AG10803 (cell line): ENCODE results near the gene NUTM1.

Experiments used
- DNase-seq: peaks from one replicate; pipeline ENCODE4 v3.0.0; 2010; ENCODE audit warnings: low read depth
- H3K4me3 ChIP-seq: 2 replicates; pipeline ENCODE4 v1.5.1; 2011; ENCODE audit warnings: mild to moderate bottlenecking, low read length, control low read depth
- TF ChIP-seq, protein P1 (sequence below): conservative IDR thresholded peaks from 2 replicates; pipeline ENCODE4 v1.5.1; 2011; ENCODE audit warnings: mild to moderate bottlenecking, low read length, control low read depth, inconsistent platforms

The NUTM1 gene

DNA sequence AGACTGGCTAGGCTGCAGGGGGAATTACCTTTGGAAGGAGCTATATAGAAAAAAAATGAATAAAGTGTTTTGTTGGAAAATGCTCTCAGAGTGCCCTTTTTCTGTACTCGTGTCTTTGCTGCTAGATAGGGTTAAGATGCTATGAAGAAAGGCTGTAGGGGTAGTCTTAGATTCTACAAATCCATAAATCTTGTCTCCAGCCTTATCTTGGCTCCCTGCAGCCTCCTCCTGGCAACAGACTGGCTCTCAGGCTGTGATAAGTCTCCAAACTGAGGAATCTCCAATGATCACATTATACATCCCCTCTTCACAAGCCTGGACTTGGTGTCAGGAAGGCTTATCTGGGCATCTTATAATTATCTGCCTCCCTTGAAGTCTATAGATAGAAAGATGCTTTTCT lies 14.5 kb downstream of the NUTM1 start:
- H3K4me3 ChIP-seq, result no peak overlapping the region
- TF ChIP-seq, protein P1, sequence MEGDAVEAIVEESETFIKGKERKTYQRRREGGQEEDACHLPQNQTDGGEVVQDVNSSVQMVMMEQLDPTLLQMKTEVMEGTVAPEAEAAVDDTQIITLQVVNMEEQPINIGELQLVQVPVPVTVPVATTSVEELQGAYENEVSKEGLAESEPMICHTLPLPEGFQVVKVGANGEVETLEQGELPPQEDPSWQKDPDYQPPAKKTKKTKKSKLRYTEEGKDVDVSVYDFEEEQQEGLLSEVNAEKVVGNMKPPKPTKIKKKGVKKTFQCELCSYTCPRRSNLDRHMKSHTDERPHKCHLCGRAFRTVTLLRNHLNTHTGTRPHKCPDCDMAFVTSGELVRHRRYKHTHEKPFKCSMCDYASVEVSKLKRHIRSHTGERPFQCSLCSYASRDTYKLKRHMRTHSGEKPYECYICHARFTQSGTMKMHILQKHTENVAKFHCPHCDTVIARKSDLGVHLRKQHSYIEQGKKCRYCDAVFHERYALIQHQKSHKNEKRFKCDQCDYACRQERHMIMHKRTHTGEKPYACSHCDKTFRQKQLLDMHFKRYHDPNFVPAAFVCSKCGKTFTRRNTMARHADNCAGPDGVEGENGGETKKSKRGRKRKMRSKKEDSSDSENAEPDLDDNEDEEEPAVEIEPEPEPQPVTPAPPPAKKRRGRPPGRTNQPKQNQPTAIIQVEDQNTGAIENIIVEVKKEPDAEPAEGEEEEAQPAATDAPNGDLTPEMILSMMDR, result no peak
- DNase-seq, result no peak

DNA sequence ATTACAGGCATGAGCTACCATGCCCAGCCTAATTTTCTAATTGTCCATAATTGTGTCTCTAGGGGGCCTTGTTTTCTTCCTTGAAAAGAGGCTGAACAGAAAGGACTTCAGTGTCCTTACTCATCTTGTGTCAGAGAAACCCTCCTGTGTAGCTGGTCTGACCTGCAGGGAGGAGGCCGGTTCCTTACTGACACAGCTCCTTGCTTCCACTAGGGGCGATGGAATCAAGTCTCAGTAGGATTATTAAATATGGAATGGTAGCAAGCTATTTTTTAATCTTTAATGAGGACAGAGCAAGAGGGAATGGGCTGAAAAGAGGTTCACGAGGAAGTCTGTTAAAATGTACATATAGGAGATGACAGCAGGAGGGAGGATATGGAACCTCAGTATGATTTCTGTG lies 15.3 kb downstream of the NUTM1 start:
- TF ChIP-seq, protein P1, result no peak
- no peak for DNase-seq
- H3K4me3 ChIP-seq, result no peak overlapping the region

DNA sequence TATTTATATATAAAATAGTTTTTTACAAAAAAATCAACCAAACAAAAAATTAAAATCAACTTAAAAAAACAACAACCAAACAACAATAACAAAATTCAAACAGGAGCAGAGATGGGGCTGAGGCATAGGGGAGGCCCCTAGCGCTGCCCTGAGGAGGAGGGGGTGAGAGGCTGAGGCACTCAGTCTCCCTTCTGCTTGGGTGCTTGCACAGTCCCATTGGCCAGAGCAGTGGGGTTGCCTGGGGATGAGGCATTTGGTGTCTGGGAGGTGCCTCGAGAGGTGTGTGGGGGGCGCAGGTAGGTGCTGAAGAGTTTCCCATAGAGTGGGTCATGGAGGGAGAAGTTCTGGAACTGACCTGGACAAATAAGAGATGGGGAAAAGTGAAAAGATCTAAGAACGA lies 15.8 kb downstream of the NUTM1 start:
- H3K4me3 ChIP-seq, result no peak overlapping the region
- no peak for DNase-seq
- TF ChIP-seq, protein P1, result no peak

DNA sequence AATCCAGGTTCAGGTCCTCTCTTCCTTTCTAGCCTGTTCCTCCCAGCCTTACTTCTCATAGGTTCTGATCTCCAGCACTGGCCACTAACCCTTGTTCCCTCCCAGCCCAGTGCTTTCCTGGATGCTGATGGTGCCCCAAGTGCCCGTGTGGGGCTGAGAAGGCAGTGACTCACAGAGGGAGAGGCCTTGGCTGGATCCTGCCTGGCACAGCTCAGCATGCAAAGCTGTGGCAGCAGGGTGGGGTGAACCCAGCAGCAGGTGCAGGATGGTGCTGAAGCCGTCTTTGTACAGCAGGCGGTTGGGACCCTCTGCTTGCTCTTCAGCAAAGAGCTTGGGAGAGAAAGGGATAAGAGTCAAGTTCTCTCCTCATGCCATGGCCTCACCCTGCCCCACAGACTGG lies 16.3 kb downstream of the NUTM1 start:
- TF ChIP-seq, protein P1, result no peak
- no peak for DNase-seq

DNA sequence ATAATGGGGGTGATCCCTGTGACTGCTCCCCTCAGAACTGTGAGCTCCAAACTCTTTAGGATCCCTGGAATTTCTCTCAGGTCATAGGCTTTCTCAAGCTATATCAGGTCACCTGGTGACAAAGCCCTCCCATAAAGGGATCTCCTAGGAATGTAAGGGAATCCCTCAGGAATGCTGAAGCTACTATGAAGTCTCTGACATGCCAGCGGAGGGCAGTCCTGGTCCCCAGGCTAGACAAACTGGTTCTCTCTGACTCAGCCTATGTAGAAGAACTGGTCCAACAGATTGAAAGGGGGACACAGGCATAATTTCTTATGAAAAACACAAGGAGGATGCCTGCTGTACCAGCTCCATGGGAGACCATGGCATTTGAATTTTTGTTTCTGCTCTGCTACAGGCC lies 17.2 kb downstream of the NUTM1 start:
- H3K4me3 ChIP-seq, result no peak overlapping the region
- DNase-seq, result no peak
- TF ChIP-seq, protein P1, result no peak

More for the DNA sequence above, 16.3 kb downstream of the NUTM1 start:
- no peak overlapping the region for H3K4me3 ChIP-seq

DNA sequence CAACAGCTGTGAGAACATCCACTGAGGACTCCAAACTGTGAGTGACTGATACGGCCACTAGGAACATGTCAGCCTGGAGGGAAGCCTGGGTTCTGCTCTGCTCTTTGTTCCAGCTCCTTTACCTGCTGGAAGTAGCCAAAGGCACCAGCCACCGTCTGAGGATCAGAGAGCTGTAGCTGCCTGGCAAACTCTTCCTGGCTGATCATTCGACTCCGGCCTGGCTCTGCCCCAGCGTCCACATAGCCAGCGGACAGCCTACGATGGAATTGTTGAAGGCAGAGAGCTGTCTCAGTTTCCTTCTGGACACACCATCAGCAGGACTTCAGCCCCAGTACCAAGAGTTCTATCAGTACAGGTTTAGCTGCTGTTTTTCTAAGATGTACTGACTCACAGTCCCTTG lies 18.2 kb downstream of the NUTM1 start:
- no peak overlapping the region for H3K4me3 ChIP-seq
- no peak for DNase-seq
- TF ChIP-seq, protein P1, result no peak

DNA sequence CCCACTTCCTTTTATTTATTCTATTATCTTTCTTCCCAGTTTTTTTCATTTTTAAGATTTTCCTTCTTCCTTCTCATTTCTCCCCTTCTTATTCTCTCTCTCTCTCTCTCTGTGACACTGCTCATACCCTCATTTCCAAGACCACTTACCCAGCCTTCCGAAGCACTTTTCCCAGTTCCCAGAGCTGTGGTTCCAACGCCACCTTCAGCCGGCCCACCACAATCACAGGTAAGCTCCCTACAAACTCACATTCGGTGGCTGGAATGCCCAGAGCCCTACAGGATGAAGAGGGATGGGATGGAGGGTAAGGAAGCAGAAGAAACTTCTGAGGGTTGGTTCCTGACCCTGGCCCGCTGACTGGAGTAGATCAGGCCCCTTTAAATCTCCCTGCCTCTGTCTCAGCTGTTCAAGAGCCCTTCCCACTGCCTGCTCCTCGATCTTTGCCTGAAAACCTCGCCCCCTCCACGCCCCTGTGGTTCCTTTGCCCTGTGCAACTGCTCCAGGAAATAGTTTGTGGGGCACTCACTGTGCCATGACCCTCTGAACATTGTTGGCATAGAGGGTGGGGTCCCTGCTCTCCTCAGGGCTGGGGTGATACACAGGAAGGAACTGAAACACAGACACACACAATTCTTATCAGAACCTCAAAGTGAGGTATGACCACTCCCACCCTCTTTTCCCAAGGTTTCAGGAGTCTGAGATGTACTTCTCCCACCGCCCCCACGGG lies 19.1 kb downstream of the NUTM1 start:
- no peak overlapping the region for H3K4me3 ChIP-seq
- DNase-seq, result no peak
- TF ChIP-seq, protein P1, result no peak
